Astrocyte (in vitro differentiated cells and primary cell): ENCODE data around the gene NUDT21. TPM values are rescaled to one million over a fixed set of nuclear protein-coding genes. Genes with fewer than 3 reads are reported as not detected.

Source experiments
- DNase-seq: peaks from one replicate; pipeline ENCODE4 v3.0.0-alpha.2; 2010; ENCODE audit warnings: low read depth
- FAIRE-seq: peaks from 2 replicates; lab custom pipeline; 2011; peaks lifted over from hg19 to GRCh38; lab: Jason Lieb, UNC
- H2AFZ ChIP-seq: 2 replicates; pipeline ENCODE4 v1.6.0; 2012; ENCODE audit warnings: low read depth, low read length, inconsistent platforms
- H3K27ac ChIP-seq: 2 replicates; pipeline ENCODE4 v1.5.1; 2011; ENCODE audit warnings: low read depth, low read length, inconsistent platforms
- H3K27me3 ChIP-seq: 2 replicates; pipeline ENCODE4 v1.6.0; 2011; ENCODE audit warnings: low read length, inconsistent platforms; ENCODE audit not compliant: insufficient read depth
- H3K36me3 ChIP-seq: 2 replicates; pipeline ENCODE4 v1.5.1; 2011; ENCODE audit warnings: low read length, inconsistent platforms; ENCODE audit not compliant: insufficient read depth
- H3K4me1 ChIP-seq: 2 replicates; pipeline ENCODE4 v1.5.1; 2011; ENCODE audit warnings: low read length, inconsistent platforms; ENCODE audit not compliant: insufficient read depth
- H3K4me2 ChIP-seq: 2 replicates; pipeline ENCODE4 v1.6.0; 2012; ENCODE audit warnings: low read length, inconsistent platforms
- H3K4me3 ChIP-seq: 2 replicates; pipeline ENCODE4 v1.5.1; 2011; ENCODE audit warnings: low read depth, mild to moderate bottlenecking, low read length, inconsistent platforms; ENCODE audit not compliant: insufficient read depth
- H3K79me2 ChIP-seq: 2 replicates; pipeline ENCODE4 v1.6.0; 2012; ENCODE audit warnings: mild to moderate bottlenecking, low read length, inconsistent platforms; ENCODE audit not compliant: insufficient read depth
- H3K9ac ChIP-seq: 2 replicates; pipeline ENCODE4 v1.6.0; 2012; ENCODE audit warnings: mild to moderate bottlenecking, low read length, inconsistent platforms
- H3K9me3 ChIP-seq: 2 replicates; pipeline ENCODE4 v1.5.1; 2012; ENCODE audit warnings: low read depth, mild to moderate bottlenecking, low read length, inconsistent platforms; ENCODE audit not compliant: insufficient read depth
- H4K20me1 ChIP-seq: 2 replicates; pipeline ENCODE4 v1.6.0; 2012; ENCODE audit warnings: low read length, inconsistent platforms; ENCODE audit not compliant: insufficient read depth
- H3K27ac Mint-ChIP-seq: one replicate; pipeline ENCODE4 v1.8.0; 2021; ENCODE audit warnings: mild to moderate bottlenecking, mixed read lengths; ENCODE audit not compliant: unreplicated experiment
- H3K27me3 Mint-ChIP-seq: one replicate; pipeline ENCODE4 v1.8.0; 2021; ENCODE audit warnings: low read depth, mixed read lengths; ENCODE audit not compliant: unreplicated experiment
- H3K36me3 Mint-ChIP-seq: one replicate; pipeline ENCODE4 v1.8.0; 2021; ENCODE audit warnings: low read depth, mixed read lengths; ENCODE audit not compliant: unreplicated experiment
- H3K4me1 Mint-ChIP-seq: one replicate; pipeline ENCODE4 v1.8.0; 2021; ENCODE audit warnings: low read depth, mixed read lengths; ENCODE audit not compliant: unreplicated experiment
- H3K4me3 Mint-ChIP-seq: one replicate; pipeline ENCODE4 v1.8.0; 2021; ENCODE audit warnings: mild to moderate bottlenecking, moderate library complexity, mixed read lengths; ENCODE audit not compliant: unreplicated experiment
- H3K9me3 Mint-ChIP-seq: one replicate; pipeline ENCODE4 v1.8.0; 2021; ENCODE audit warnings: mild to moderate bottlenecking, mixed read lengths; ENCODE audit not compliant: unreplicated experiment
- CTCF ChIP-seq: IDR thresholded peaks from 2 replicates; pipeline ENCODE4 v1.5.1; 2011; ENCODE audit warnings: low read depth, mild to moderate bottlenecking, inconsistent platforms, low read length, moderate library complexity; ENCODE audit not compliant: insufficient read depth
- EZH2 ChIP-seq: IDR thresholded peaks from 2 replicates; pipeline ENCODE4 v1.6.1; 2012; ENCODE audit warnings: mild to moderate bottlenecking, low read length, inconsistent platforms; ENCODE audit not compliant: insufficient read depth
- total RNA-seq: library from RNA; stranded (reverse); gene quantifications from 2 replicates; pipeline ENCODE4 v1.2.1, GENCODE V29; 2021

Gene NUDT21
- total RNA-seq, 1 donor from 2014 or later: 86.0 TPM

DNA sequence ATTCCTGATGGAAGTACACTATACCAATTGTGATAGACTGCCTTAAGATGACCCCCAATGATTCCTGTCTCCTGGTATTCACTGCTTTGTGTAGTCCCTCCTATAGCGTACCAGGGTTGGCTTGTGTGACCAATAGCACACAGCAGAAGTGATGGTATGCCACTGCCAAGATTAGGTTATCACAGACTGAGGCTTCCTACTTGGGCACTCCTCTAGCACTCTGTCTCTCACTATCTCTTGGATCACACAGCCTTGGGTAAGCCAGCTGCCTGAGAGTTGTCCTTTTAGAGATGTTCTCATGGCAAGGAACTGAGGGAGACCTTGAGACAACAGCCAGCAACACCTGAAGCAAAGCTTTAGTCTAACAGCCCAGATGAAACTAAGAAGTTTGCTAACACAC, 13.1 kb downstream of the NUDT21 start:
- Mint-ChIP-seq H3K27ac (no peak overlapping the region), H3K36me3 (peaks cover 10% of the 10 kb centered on the region), H3K27me3 (no peaks in the 10 kb centered on the region), H3K4me1 (no peaks in the 10 kb centered on the region), H3K9me3 (no peaks in the 10 kb centered on the region), H3K4me3 (no peak overlapping the region)
- H3K9ac ChIP-seq: no peak overlapping the region
- H3K4me1 ChIP-seq: no peaks in the 10 kb centered on the region
- DNase-seq (no peak), FAIRE-seq (no peak)
- no peak overlapping the region for H3K4me3 ChIP-seq
- no peaks in the 10 kb centered on the region for H3K27me3 ChIP-seq
- TF ChIP-seq CTCF: no peak
- no peak for TF ChIP-seq EZH2
- H3K9me3 ChIP-seq: no peaks in the 10 kb centered on the region
- H3K79me2 ChIP-seq: peaks cover 30% of the 10 kb centered on the region
- H3K36me3 ChIP-seq: peaks cover 26% of the 10 kb centered on the region
- peaks cover 29% of the 10 kb centered on the region for H4K20me1 ChIP-seq
- no peak overlapping the region for H2AFZ ChIP-seq
- H3K27ac ChIP-seq: no peak overlapping the region
- H3K4me2 ChIP-seq: no peak overlapping the region

GRCh38 chr16:56436258-56436657, 14.9 kb downstream of the NUDT21 start:
- Histone ChIP-seq H3K4me2 (no peak overlapping the region), H2AFZ (no peak overlapping the region), H3K27me3 (no peaks in the 10 kb centered on the region), H3K4me1 (no peaks in the 10 kb centered on the region), H3K9ac (no peak overlapping the region), H3K36me3 (peaks cover 36% of the 10 kb centered on the region), H3K27ac (no peak overlapping the region), H3K4me3 (no peak overlapping the region), H4K20me1 (peaks cover 22% of the 10 kb centered on the region), H3K9me3 (no peaks in the 10 kb centered on the region), H3K79me2 (peaks cover 21% of the 10 kb centered on the region)
- H3K27me3 Mint-ChIP-seq: no peaks in the 10 kb centered on the region
- TF ChIP-seq CTCF (no peak), EZH2 (no peak)
- no peaks in the 10 kb centered on the region for H3K4me1 Mint-ChIP-seq
- FAIRE-seq (no peak), DNase-seq (no peak)
- H3K9me3 Mint-ChIP-seq: no peaks in the 10 kb centered on the region
- peaks cover 9% of the 10 kb centered on the region for H3K36me3 Mint-ChIP-seq
- no peak overlapping the region for H3K27ac Mint-ChIP-seq
- H3K4me3 Mint-ChIP-seq: no peak overlapping the region

DNA sequence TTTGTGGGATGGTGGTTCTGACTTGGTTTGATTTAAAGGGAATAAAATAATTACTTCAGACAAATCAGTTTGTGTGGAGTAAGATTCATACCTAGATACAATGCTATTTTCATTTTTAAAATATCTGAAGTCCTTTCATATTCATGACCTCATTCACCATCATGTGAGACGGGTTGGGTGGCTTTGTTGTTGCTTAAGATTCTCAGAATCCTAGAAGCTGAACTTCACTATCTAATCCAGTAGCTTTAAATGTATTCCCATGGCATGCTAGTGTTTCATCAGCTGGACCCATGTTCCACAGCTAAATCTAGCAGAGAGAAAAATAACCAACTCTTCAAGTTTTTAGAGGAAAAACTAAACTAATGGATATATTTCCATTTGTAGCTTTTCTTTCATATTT, 23.0 kb downstream of the NUDT21 start:
- no peaks in the 10 kb centered on the region for H3K27me3 ChIP-seq
- H3K4me1 Mint-ChIP-seq: peaks cover 4% of the 10 kb centered on the region
- H3K4me2 ChIP-seq: no peak overlapping the region
- H3K27ac Mint-ChIP-seq: no peak overlapping the region
- H3K27ac ChIP-seq: no peak overlapping the region
- no peak overlapping the region for H3K9ac ChIP-seq
- H3K9me3 Mint-ChIP-seq: no peaks in the 10 kb centered on the region
- peaks cover 23% of the 10 kb centered on the region for H3K36me3 ChIP-seq
- no peak overlapping the region for H3K4me3 Mint-ChIP-seq
- peaks cover 15% of the 10 kb centered on the region for H3K79me2 ChIP-seq
- H3K27me3 Mint-ChIP-seq: no peaks in the 10 kb centered on the region
- peaks cover 17% of the 10 kb centered on the region for H4K20me1 ChIP-seq
- H3K4me1 ChIP-seq: peaks cover 6% of the 10 kb centered on the region
- DNase-seq (no peak), FAIRE-seq (no peak)
- H3K36me3 Mint-ChIP-seq: peaks cover 6% of the 10 kb centered on the region
- H2AFZ ChIP-seq: no peak overlapping the region
- TF ChIP-seq CTCF (no peak), EZH2 (no peak)
- H3K4me3 ChIP-seq: no peak overlapping the region
- H3K9me3 ChIP-seq: no peaks in the 10 kb centered on the region
